HepG2 (cell line): ENCODE results near the gene ATP13A2. TPM values are rescaled to one million over a fixed set of nuclear protein-coding genes. Genes with fewer than 3 reads are reported as not detected.

Experiments used
- AKNA ChIP-seq: sonication (generic); formaldehyde crosslinking; IDR thresholded peaks from 2 replicates; pipeline ENCODE4 v1.4.0; 2020; ENCODE audit warnings: missing genetic modification reagents, borderline replicate concordance
- BRCA1 ChIP-seq: sonication (generic); formaldehyde crosslinking; IDR thresholded peaks from 2 replicates; pipeline ENCODE4 v1.4.0; 2020; ENCODE audit warnings: missing genetic modification reagents
- FOXA3 ChIP-seq: IDR thresholded peaks from 2 replicates; pipeline ENCODE4 v1.6.1; 2016; ENCODE audit warnings: missing genetic modification reagents, missing compliant biosample characterization
- FOXO4 ChIP-seq: sonication (generic); formaldehyde crosslinking; conservative IDR thresholded peaks from 2 replicates; pipeline ENCODE4 v1.8.1; 2023; ENCODE audit warnings: missing genetic modification reagents
- JUNB ChIP-seq: sonication (generic); formaldehyde crosslinking; IDR thresholded peaks from 2 replicates; pipeline ENCODE4 v1.8.0; 2022; ENCODE audit warnings: missing genetic modification reagents, mild to moderate bottlenecking, borderline replicate concordance
- MAF1 ChIP-seq: sonication (generic); formaldehyde crosslinking; IDR thresholded peaks from 2 replicates; pipeline ENCODE4 v1.5.0; 2020; ENCODE audit warnings: missing genetic modification reagents, borderline replicate concordance
- MLLT10 ChIP-seq: sonication (generic); formaldehyde crosslinking; IDR thresholded peaks from 2 replicates; pipeline ENCODE4 v1.4.0; 2020; ENCODE audit warnings: missing genetic modification reagents
- NFATC3 ChIP-seq: sonication (generic); formaldehyde crosslinking; IDR thresholded peaks from 2 replicates; pipeline ENCODE4 v1.5.1; 2020; ENCODE audit warnings: mild to moderate bottlenecking, missing genetic modification reagents
- SMAD9 ChIP-seq: sonication (generic); formaldehyde crosslinking; IDR thresholded peaks from 2 replicates; pipeline ENCODE4 v1.5.1; 2020; ENCODE audit warnings: mild to moderate bottlenecking, missing genetic modification reagents
- ZNF44 ChIP-seq: sonication (generic); formaldehyde crosslinking; IDR thresholded peaks from 2 replicates; pipeline ENCODE4 v1.5.1; 2020; ENCODE audit warnings: mild to moderate bottlenecking, missing genetic modification reagents
- ZNF619 ChIP-seq: sonication (generic); formaldehyde crosslinking; IDR thresholded peaks from 2 replicates; pipeline ENCODE4 v1.4.0; 2020; ENCODE audit warnings: mild to moderate bottlenecking, missing genetic modification reagents
- polyA plus RNA-seq, 8 experiments: library from polyadenylated mRNA; depleted of rRNA in 3 of 8; stranded (reverse) in 7 of 8; unstranded in 1 of 8; fragments of >200 nt; fragmentation: Illumina TruSeq in 4 of 8; extraction: Trizol in 4 of 8; gene quantifications; 2 replicates each; pipeline versions ENCODE4 v1.2.1 to v1.2.3, GENCODE V29; 2011 to 2016; ENCODE audit warnings: low read depth in 4 of 8, missing spikeins in 1 of 8, mixed read lengths in 1 of 8; ENCODE audit not compliant: insufficient read depth in 1 of 8
- total RNA-seq, 5 experiments: library from RNA; depleted of rRNA; stranded (reverse); fragments of >200 nt; fragmentation: Illumina TruSeq; extraction: Trizol; gene quantifications; 2 replicates each; pipeline ENCODE4 v1.2.3, GENCODE V29; 2016; ENCODE audit warnings: low read depth in 1 of 5
- TF ChIP-seq, protein P1 (sequence below), 2 experiments: fragments of 450-650 bp in 1 of 2; sonication (generic) in 1 of 2; formaldehyde crosslinking in 1 of 2; IDR thresholded peaks; 2 replicates each; pipeline versions ENCODE4 v1.6.1 to v1.8.0; 2016 to 2022; ENCODE audit warnings: antibody characterized with exemption in 1 of 2, mild to moderate bottlenecking in 1 of 2, missing genetic modification reagents in 1 of 2
- TF ChIP-seq, protein P2 (sequence below): sonication (generic); formaldehyde crosslinking; IDR thresholded peaks from 2 replicates; pipeline ENCODE4 v1.5.0; 2020; ENCODE audit warnings: mild to moderate bottlenecking, low read depth, missing genetic modification reagents, borderline replicate concordance

The ATP13A2 gene
- total and polyA plus RNA-seq, 2 of the 13 experiments (the other 11 are each of a cell fraction or from before 2014, with no cell fraction given), result 13.2 to 16.2 TPM

- TF ChIP-seq, protein P1, sequence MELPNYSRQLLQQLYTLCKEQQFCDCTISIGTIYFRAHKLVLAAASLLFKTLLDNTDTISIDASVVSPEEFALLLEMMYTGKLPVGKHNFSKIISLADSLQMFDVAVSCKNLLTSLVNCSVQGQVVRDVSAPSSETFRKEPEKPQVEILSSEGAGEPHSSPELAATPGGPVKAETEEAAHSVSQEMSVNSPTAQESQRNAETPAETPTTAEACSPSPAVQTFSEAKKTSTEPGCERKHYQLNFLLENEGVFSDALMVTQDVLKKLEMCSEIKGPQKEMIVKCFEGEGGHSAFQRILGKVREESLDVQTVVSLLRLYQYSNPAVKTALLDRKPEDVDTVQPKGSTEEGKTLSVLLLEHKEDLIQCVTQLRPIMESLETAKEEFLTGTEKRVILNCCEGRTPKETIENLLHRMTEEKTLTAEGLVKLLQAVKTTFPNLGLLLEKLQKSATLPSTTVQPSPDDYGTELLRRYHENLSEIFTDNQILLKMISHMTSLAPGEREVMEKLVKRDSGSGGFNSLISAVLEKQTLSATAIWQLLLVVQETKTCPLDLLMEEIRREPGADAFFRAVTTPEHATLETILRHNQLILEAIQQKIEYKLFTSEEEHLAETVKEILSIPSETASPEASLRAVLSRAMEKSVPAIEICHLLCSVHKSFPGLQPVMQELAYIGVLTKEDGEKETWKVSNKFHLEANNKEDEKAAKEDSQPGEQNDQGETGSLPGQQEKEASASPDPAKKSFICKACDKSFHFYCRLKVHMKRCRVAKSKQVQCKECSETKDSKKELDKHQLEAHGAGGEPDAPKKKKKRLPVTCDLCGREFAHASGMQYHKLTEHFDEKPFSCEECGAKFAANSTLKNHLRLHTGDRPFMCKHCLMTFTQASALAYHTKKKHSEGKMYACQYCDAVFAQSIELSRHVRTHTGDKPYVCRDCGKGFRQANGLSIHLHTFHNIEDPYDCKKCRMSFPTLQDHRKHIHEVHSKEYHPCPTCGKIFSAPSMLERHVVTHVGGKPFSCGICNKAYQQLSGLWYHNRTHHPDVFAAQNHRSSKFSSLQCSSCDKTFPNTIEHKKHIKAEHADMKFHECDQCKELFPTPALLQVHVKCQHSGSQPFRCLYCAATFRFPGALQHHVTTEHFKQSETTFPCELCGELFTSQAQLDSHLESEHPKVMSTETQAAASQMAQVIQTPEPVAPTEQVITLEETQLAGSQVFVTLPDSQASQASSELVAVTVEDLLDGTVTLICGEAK (IDR thresholded peaks at IDR 0.05), result no peak
- TF ChIP-seq, protein P1 (CRISPR knock-in tag; IDR thresholded peaks at IDR 0.05), result no peak; the same call in 1 of the 2 replicates
- TF ChIP-seq AKNA (CRISPR knock-in tag), result no peak
- no peak for TF ChIP-seq FOXO4 (CRISPR knock-in tag)
- no peak for TF ChIP-seq MAF1 (CRISPR knock-in tag)
- no peak for TF ChIP-seq SMAD9
- TF ChIP-seq ZNF619 (CRISPR knock-in tag), result no peak
- no peak for TF ChIP-seq JUNB (CRISPR knock-in tag)
- no peak for TF ChIP-seq NFATC3 (CRISPR knock-in tag)
- no peak for TF ChIP-seq ZNF44 (CRISPR knock-in tag)
- TF ChIP-seq BRCA1 (CRISPR knock-in tag), result no peak
- peak; percentile 43; the same call in 1 of the 2 replicates for TF ChIP-seq FOXA3 (CRISPR knock-in tag)
- TF ChIP-seq, protein P2, sequence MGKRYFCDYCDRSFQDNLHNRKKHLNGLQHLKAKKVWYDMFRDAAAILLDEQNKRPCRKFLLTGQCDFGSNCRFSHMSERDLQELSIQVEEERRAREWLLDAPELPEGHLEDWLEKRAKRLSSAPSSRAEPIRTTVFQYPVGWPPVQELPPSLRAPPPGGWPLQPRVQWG (CRISPR knock-in tag), result no peak
- no peak for TF ChIP-seq MLLT10 (CRISPR knock-in tag)
Observed at GRCh38 chr1:17053685-17054410, 42.1 kb upstream of the ATP13A2 start, which contains the start of gene SDHB (continued).
